Activated effector memory CD4-positive, alpha-beta T cell treated with anti-CD3 and anti-CD28 coated beads, Interleukin-2, amount 50 U/mL, for 16 hours (primary cell): Measurements from ENCODE around the gene OR5K4.
"Not testable (repeated sequence)": the region's sequence is repeated elsewhere in the genome, so short reads cannot be mapped to it uniquely, and the experiment has no call there.

Experiments
- DNase-seq: peaks from one replicate; pipeline ENCODE4 v3.0.0-alpha.2; 2020

OR5K4 gene

GRCh38 chr3:98371853-98372252, 18.2 kb downstream of the OR5K4 start:
- DNase-seq = no peak

- no peak for DNase-seq
Measured at GRCh38 chr3:98372445-98372844, 18.8 kb downstream of the OR5K4 start.

- DNase-seq = no peak
Measured at GRCh38 chr3:98376631-98377030, 23.0 kb downstream of the OR5K4 start.

- no peak for DNase-seq
Measured at GRCh38 chr3:98388147-98388546, 34.5 kb downstream of the OR5K4 start.

- no peak for DNase-seq
Measured at GRCh38 chr3:98390366-98390765, 36.7 kb downstream of the OR5K4 start, which contains the start of gene OR5K3. OR5K3 (plus strand) TSS chr3:98390666; CDS start chr3:98390666, 0 bp downstream.

- no peak for DNase-seq
Measured at GRCh38 chr3:98395101-98395500, 41.4 kb downstream of the OR5K4 start.

- DNase-seq = not testable (repeated sequence)
Measured at GRCh38 chr3:98396482-98396881, 42.8 kb downstream of the OR5K4 start.

- no peak for DNase-seq
Measured at GRCh38 chr3:98398513-98398912, 44.9 kb downstream of the OR5K4 start.

- DNase-seq = no peak
Measured at GRCh38 chr3:98402507-98402906, 48.9 kb downstream of the OR5K4 start.

GRCh38 chr3:98404010-98404409, 50.4 kb downstream of the OR5K4 start:
- DNase-seq = no peak
